T-helper 22 cell (primary cell): Measurements from ENCODE around the gene ARL6IP4.
"Not testable (repeated sequence)": the region's sequence is repeated elsewhere in the genome, so short reads cannot be mapped to it uniquely, and the experiment has no call there.

ENCODE experiments used
- DNase-seq: peaks from one replicate; pipeline ENCODE4 v3.0.0-alpha.2; 2020; ENCODE audit warnings: low read depth

The ARL6IP4 gene

DNA sequence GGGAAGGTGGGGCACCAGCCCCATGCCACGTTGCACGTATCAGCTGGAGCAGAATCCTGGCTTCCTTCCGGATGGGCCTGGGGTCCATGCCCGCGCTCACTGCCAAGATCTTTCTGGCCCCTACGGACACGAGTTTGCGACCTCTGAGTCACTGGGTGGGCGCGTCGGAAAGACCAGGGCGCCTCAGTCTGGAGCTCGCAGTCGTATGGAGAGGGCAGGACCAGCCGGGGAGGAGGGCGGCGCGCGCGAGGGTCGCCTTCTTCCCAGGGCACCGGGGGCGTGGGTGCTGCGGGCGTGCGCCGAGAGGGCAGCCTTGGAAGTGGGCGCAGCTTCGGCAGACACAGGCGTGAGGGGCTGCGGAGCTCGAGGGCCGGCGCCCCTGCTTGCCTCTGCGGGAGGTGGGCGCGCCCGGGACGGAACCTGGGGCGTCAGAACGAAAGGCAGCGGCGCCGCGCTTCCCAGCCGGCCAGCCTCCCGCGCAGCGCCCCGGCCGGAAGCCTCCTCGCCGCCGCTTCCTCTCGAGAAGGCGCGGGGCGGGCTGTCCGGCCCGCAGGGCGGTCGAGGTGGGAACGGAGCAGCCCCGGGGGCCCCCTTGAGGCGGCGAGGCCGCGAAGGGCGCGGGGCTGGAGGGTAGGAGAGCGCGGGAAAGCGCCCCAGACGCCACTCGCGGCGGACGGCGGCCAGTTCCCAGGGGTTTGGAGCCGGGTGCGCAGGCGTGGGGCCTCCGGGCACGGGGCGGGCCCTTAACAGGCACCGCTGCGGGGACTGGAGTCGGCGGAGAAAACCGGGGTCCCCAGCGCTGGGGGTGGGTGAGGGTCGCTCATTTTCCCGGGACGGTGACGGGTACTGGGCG is at the start of gene ARL6IP4:
TSS of gene ARL6IP4 (plus strand) at position 499 of the 853 bp plus-strand sequence. CDS start 459 bp downstream, outside the sequence.
- DNase-seq, result peak; percentile 40

DNA sequence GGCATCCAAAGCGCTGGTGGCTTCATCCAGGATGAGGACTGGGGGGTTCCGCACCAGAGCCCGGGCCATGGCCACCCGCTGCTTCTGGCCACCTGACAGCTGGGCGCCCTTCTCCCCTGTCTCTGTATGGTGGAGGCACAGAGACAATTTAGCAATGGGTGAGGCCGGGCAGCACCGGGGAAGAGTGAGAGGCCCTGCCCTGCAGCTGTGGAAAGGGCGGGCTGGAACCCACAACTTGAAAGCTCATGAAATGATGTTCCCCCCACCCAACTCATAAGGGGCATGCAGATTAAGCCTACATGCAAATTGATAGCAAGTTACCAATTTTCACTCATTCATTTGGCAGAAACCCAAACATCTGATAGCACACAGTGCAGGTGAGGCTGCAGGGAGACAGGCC is 48.3 kb upstream of the ARL6IP4 start:
- no peak for DNase-seq

DNA sequence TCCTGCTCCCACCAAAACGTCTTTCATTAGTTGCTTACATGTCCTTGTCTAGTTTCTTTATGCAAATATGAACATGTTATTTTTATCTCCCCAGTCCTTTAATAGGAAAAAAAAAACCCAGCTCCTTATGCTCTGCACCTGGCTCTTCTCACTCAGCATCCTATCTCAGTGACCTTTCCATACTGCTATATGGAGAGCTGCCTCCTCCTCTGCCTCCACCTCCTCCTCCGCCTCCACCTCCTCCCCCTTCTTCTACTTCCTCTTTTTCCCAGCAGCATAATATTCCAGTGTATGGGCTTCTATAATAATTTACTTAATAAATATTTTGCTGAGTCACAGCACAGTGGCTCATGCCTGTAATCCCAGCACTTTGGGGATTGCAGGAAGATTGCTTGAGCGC is 45.8 kb upstream of the ARL6IP4 start:
- DNase-seq, result no peak

DNA sequence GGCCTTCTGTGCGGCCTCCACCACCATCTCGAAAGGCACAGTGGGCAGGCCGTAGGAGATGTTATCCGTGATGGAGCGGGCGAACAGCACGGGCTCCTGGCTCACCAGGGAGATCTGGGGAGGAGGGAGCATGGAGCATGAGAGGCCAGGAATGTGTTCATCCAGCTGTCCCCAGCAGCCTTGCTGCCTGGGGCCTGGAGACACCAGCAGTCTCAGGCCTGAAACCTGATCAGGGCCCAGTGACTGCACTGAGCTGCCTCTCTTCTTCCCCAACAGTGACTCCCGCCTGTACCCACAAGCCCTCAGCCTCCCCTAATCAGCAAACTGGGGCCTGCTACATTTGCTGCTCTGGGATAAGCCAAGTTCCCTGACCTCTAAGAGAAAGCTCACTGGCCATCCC is 45.2 kb upstream of the ARL6IP4 start:
- DNase-seq, result no peak

DNA sequence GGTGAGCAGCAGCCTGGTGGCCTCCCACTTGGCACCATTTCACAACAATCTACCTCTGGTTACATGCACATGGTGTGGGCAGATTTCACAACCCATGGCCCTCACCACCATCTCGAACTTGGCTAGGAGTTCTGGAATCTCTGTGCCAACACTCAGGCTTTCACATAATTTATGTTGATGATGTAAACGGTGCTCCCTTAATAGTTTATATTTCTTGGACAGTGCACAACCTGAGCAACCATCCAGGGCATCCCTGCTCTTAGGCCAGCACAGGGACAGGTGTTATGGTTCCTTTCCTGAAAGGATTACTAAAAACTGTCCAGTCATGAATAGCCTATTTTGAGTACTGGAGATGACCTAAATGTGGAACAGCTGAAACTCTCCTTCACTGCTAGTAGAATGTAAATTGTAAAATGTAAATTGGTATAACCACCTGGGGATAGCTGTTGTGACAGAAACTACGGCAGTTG is 42.8 kb upstream of the ARL6IP4 start:
- no peak for DNase-seq

DNA sequence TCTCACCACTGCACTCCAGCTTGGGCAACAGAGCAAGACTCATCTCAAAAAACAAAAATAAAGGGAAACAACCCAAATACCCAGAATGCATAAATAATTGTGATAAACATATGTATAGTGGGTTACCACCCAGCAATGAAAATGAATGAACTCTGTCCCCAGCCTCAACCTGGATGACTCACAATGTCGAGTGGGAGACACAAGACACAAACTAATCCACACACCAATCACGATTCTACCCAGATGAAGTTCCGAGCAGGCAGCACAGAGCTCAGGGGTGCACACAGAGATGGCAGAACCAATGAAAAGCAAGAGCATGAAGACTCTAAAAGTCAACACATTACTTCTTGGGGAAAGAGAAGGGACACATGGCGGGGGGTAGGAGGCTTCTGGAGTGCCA is 41.4 kb upstream of the ARL6IP4 start:
- no peak for DNase-seq

DNA sequence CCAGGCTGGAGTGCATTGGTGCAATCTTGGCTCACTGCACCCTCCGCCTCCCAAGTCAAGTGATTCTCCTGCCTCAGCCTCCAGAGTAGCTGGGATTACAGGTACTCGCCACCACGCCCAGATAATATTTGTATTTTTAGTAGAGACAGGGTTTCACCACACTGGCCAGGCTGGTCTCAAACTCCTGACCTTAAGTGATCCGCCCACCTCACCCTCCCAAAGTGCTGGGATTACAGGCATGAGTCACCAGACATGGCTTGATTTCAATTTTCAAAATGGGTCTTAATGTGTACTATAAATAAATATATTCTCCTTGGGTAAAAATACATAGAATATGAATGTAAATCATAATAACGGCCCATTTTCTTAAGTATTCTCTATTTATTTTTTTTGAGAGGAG is 39.1 kb upstream of the ARL6IP4 start:
- DNase-seq, result not testable (repeated sequence)

DNA sequence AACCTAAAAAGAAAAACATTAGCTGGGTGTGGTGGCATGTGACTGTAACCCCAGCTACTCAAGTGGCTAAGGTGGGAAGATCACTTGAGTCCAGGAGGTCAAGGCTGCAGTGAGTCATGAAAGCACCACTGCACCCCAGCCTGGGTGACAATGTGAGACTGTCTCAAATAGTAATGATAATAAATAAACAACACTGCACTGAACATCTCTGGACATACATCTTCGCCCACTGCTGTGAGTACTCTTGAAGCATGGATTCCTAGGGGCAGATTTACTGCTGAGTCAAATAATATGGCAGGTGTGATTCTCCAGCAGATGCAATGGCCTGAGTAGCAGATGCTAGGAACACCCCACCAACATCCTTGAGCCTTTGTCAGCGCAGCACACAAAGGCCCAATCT is 37.8 kb upstream of the ARL6IP4 start:
- no peak for DNase-seq

DNA sequence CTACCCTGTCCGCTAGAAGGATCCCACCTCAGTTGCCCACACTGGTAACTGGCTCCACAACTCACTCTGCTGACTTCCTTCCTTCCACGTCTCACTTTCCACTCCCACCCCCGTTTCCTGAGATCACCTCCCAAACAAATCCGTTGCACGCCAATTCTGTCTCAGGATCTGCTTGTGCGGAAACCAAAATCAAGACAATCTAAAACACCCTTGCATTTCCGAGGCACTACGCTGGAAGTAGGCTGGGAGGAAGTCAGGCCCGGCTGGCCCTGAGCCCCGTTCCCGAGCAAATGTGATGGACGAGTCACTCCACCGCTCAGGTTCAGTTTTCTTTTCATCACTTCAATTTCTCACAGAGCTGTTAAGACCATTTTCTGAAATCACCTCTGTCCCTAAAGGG is 37.3 kb upstream of the ARL6IP4 start:
- no peak for DNase-seq

DNA sequence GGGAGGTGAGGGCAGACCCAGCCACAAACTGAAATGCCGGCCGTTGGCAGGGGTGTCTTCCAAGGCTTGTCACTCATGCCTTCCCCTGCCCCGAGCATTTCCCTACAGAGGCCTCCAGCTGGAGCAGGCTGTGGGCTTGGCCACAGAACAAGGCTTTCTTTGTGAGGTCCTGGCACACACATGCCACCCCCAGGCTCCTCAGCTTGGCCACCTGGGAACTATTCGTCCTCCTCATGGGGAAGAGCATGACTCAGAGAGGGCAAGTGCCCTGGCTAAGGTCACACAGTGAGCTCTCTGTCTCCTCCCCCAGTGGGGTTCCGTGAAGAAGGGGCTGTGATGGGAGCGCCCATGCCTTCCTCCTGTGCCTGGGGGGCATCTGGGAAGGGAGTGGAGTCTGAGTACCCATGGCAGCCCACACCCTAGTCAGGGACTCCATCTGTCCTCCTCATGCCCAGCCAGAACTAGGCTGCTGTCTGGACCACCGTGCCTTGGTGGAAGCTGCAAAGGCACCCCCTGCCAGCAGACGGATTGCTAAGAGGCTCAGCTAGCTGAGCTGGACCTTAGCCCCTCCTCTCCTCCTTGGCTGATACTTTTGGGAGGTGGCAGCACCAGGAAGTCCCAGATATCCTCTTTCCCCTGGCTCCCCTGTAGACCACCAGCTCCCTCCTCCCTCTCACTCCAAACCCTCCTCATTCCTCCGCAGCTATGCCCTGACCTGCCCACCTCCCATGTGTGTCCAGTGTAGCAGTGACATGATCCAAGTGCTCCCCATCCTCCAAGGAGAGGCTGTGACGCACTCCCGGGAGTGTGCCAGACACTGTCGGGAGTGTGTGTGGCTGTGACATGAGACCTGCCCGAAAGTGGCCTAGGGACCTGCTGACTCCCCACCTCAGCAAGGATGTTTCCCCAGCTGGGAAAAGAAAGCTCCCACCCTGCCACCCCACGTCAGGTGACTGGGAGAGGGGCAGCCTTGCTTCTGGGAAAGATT is 35.6 kb upstream of the ARL6IP4 start:
- DNase-seq, result no peak

DNA sequence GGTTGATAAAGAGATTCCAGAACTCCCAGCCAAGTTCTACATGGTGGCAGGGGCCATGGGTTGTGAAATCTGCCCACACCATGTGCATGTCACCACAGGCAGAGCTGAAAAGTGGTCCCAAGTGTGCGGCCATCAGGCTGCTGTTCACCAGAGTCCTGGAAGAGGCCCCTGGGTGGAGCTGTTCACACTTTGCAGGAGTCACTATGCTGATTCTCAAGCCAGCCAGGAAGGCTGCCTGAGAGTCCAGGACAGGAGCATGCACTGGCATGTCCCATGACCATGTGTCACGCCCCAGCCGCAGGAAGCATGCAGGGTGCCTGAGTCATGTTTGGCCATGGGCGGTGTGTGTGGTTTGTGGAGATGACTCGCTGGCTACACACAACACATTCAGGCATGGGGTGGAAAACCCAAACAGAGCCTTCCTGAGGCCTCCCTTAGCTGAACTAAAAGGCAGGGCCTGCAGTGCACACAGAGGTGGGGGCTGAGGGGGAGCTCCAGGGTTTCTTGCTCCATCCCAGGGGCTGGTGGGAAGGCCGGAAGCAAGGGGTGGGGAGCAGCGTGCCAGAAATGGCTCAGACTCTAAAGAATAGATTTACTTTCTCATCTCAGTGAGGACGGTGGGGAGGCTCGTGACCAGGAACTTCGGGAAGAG is 33.7 kb upstream of the ARL6IP4 start:
- DNase-seq, result peak; percentile 37

DNA sequence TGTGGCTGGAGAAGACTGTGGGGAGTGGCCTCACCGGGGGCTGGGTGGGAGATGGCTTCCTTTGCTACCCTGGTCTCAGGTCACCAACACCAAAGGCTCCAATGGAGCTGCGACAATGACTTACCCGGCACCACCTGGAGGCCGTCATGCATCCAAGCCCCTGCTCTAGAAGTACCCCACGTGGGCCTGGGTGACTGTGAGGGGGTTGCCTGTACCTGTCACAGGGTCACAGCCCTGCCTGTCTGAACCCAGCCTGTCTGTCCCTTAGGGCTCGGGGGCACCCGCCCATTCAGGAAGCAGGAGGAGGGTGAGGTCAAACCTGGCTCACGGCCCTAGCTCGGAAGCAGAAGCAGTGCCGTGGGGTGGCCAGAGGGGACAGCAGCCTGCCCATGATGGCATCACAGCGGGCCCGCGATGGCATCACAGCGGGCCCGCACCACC is 33.1 kb upstream of the ARL6IP4 start:
- no peak for DNase-seq

DNA sequence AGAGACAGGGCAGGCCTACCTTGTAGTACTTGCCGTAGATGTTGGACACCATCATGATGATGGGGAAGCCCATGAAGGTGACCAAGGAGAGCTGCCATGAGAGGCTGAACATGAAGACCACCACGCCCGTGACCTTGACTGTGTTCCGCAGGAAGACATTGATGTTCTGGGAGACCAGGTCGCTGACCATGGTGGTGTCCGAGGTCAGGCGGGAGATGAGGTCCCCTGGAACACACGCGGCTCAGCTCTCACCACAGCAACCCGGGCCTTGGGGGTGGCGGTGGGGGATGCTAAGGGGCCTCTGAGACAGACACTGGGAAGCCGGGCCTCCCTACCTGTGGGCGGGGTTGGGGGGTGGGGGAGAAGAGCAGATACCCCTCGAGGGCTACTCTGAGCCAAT is 31.9 kb upstream of the ARL6IP4 start:
- DNase-seq, result no peak

DNA sequence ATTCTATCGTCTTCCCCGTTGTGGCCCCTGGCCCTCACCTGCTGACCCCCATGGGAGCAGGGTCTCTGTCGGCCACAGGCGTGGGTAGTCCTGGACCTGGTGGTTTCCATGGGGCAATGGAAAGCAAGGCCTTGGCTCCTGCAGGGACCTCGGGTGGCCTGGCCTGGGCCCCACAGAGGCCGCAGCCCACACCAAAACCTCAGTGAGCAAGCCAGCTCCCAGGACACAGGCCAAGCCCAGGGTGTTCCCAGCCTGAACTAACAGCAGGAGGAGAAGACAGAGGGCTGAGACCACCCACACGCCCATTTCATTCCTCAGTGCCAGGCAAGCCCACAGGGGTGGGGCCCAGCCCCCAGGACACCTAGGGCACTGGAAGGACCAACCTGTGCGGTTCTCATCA is 31.1 kb upstream of the ARL6IP4 start:
- DNase-seq, result no peak

DNA sequence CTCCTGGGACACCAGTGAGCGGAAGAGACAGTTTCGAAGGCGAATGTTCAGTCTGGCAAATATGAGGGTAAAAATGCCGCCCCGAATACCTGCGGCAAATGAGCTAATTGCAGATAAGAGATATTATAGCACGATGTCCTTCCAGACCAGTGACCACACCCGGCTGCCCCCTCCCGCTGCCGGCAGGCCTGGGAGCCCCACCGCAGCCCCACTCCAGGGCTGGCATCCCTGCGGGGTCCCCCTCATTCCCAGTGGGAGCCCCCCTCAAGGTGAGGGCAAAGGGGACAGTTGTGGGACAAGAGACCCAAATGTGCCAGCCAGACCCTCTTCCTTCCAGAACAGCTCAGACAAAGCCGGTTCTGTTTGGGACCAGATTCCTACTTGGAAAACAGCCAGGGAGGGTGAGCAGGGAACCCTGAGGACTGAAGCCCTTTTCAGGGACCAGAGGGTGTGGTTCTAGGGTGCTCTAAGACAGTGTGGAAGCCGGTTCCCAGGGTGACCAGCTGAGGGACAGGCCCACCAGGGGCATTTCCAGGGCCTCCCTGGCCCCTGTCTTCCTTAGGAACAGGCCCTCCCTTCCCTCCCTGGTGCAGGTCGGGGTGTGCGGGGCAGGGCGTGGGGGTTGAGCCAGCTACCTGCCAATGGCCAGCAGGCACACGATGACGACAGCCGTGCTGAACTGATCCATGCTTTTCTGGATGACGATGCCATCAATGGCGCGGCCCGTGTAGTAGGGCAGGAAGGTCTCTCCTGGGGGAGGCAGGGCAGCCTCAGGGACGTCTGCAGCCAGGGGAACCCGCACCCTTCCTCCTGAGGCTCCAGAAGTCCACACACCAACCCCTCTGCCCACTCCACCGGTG is 30.4 kb upstream of the ARL6IP4 start:
- DNase-seq, result no peak

DNA sequence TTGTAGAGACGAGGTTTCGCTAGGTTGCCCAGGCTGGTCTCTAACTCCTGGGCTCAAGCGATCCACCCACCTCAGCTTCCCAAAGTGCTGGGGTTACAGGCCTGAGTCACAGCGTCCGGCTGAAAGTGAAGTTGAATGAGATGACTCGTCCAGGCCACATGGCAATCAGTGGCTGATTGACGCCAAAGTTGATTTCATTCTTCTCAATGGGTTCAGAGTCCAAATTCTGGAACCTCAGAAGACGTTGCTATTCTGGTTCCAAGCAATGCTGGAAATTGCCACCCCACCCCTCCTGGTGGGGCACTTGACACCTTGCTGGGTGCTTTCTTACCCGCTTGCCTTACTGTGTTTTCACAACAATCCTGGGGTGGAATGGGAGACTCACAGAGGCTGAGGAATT is 29.1 kb upstream of the ARL6IP4 start:
- no peak for DNase-seq

DNA sequence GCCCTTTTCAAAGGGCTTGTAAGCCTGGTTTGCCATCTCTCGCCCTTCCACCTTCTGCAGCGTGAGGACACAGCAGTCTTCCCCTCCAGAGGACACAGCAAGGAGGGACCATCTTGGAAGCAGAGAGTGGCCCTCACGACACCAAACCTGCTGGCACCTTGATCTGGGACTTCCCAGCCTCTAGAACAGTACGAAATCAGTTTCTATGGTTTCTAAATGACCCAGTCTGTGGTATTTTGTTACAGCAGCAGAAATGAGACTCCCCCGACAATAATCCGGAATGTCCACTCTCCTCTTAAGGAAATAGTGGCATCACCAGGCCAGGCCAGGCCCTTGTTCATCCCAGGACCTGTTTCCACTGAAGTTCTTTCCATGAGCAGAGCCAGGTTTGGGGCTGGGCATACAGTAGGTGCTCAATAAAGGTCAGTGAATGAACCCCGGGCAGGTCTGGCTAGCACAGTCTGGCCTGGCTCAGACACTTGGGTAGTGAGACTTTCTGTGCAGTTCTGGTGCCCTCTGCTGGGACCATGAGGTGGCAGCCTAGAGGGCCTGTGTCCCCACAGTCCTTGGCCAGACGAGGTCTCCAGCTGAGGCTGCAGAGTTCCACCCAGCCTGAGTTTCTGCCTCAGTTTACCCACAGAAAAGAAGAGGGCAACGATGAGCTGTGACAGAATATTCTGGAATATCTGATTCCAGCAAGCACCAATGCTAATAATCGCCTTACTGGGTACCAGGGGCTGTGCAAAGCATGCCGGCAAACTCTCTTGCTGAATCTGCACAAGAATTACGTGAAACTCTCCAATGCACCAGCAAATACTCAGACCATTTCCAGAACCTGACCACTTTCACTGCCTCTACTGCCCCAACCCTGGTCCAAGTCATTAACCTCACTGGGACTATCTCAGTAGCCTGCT is 28.2 kb upstream of the ARL6IP4 start:
- peak; percentile 32 for DNase-seq

DNA sequence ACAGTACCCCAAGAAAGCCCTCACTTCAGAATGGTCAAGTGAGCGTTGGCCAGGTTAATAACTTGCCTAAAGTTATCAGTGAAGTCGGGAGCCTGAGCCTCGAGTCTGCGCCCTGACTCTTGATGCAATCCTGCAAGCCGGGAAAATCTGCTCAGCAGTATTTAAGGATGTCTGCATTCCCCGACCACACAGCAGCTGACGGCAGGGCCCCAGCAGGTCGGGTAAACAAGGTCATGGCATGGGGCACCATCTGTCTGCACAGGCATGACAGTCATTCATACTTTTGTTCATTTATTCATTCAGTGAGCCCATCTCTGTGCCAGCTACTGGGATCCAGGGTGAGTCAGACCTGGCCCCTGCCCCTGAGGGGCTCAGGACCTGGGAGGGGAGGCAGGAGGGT is 25.3 kb upstream of the ARL6IP4 start:
- no peak for DNase-seq

DNA sequence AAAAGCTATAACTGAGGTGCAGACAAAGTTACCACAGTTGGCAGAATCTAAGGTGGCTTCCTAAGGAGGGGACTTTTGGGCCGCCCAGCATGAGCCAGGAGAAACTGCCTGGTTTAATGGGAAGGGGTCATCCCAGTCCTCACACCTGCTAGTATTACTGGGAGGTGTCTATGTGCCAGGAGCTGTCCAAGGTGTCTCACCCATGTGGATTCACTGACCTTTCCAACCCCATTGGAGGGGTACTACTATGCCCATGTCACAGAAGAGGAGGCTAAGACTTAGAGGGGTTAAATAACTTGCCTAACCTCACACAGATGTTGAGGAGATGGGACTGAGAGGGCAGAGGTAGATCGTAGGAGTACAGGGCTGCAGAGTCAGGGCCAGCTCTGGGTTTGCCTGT is 24.4 kb upstream of the ARL6IP4 start:
- DNase-seq, result no peak

DNA sequence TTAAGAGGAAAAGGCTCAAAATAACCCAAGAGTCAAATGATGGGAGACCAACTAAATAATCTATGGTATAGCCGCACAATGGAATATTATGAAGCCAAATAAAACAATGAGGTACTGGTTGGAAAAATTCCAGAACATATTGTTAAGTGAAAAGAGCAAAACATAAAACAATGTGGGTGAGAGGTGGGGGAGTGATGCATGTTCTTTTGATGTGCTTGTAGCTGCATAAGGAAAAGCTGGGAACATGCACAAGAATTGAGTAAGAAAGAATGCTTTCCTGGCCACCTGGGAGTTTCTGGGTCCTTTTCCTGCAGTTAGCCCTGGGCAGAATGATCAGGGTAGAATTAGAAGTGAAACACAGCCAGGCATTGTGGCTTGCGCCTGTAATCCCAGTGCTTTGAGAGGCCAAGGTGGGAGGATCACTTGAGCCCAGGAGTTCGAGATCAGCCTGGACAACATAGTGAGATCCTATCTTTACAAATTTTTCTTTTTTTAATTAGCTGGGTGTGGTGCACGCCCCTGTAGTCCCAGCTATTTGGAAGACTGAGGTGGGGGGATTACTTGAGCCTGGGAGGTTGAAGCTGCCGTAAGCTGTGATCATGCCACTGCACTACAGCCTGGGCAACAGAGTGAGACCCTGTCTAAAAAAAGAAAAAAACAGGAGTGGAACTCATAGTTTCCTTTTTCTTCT is 22.1 kb upstream of the ARL6IP4 start:
- no peak for DNase-seq
